ENCODE results near the gene TUT7.
"Not testable (repeated sequence)": the region's sequence is repeated elsewhere in the genome, so short reads cannot be mapped to it uniquely, and the experiment has no call there.

Gene TUT7, protein sequence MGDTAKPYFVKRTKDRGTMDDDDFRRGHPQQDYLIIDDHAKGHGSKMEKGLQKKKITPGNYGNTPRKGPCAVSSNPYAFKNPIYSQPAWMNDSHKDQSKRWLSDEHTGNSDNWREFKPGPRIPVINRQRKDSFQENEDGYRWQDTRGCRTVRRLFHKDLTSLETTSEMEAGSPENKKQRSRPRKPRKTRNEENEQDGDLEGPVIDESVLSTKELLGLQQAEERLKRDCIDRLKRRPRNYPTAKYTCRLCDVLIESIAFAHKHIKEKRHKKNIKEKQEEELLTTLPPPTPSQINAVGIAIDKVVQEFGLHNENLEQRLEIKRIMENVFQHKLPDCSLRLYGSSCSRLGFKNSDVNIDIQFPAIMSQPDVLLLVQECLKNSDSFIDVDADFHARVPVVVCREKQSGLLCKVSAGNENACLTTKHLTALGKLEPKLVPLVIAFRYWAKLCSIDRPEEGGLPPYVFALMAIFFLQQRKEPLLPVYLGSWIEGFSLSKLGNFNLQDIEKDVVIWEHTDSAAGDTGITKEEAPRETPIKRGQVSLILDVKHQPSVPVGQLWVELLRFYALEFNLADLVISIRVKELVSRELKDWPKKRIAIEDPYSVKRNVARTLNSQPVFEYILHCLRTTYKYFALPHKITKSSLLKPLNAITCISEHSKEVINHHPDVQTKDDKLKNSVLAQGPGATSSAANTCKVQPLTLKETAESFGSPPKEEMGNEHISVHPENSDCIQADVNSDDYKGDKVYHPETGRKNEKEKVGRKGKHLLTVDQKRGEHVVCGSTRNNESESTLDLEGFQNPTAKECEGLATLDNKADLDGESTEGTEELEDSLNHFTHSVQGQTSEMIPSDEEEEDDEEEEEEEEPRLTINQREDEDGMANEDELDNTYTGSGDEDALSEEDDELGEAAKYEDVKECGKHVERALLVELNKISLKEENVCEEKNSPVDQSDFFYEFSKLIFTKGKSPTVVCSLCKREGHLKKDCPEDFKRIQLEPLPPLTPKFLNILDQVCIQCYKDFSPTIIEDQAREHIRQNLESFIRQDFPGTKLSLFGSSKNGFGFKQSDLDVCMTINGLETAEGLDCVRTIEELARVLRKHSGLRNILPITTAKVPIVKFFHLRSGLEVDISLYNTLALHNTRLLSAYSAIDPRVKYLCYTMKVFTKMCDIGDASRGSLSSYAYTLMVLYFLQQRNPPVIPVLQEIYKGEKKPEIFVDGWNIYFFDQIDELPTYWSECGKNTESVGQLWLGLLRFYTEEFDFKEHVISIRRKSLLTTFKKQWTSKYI (N-terminal part only)

GRCh38 chr9:86354011-86354817, at the start of gene TUT7:
TSS of gene TUT7 (minus strand) at chr9:86354410. CDS start at chr9:86353199, 1,211 bp downstream.
- peak; percentile 98 for DNase-seq

GRCh38 chr9:86402591-86402990, 48.4 kb upstream of the TUT7 start:
- DNase-seq, result no peak

DNA sequence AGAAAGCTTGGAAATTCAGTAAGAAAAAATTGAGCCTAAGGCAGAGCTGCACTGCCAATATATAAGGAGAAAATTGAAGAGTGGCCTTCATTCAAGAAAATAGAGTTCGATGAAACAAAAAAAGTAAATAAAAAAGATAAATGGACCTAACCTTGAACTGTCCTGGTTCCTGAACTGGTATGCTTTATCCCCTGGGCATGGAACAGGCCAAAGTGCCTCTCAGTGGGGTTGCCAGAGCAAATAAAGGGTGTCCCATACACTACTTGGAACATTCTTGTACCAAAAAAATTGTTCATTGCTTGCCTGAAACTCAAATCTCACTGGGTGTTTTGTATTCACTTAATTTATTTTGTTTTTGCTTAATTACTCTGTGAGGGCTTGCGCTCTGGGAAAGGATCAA, 42.2 kb upstream of the TUT7 start:
- DNase-seq, result no peak

DNA sequence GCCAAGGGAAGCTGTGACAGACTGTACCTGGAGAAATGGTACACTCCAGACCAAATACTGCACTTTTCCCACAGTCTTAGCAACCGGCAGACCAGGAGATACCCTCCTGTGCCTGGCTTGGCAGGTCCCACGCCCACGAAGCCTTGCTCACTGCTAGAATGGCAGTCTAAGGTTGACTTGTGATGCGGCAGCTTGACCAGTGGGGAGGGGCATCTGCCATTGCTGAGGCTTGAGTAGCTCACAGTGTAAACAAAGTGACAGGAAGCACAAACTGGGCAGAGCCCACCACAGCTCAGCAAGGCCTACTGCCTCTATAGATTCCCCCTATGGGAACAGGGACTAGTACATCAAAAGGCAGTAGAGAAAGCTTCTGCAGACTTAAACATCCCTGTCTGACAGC, 36.0 kb upstream of the TUT7 start:
- not testable (repeated sequence) for DNase-seq

DNA sequence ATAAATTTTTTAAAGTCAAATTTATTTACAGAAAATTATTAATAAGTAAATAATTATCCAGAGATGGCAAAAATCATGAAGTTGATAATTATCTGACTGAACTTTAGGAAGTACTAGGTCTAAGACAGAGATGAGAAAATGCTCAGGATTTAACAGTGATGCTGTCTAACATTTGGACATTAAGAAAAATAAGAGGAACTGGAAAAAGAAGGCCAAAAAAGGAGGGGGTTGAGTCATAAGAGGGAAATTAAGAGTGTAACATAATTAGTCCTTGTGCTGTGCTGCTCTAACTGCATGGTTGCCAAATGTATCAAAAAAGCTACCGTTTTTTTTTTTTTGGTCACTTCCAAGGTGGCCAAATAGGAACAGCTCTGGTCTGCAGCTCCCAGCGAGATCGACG, 35.4 kb upstream of the TUT7 start:
- no peak for DNase-seq

- DNase-seq, result no peak
Observed at GRCh38 chr9:86387376-86387775, 33.2 kb upstream of the TUT7 start.

DNA sequence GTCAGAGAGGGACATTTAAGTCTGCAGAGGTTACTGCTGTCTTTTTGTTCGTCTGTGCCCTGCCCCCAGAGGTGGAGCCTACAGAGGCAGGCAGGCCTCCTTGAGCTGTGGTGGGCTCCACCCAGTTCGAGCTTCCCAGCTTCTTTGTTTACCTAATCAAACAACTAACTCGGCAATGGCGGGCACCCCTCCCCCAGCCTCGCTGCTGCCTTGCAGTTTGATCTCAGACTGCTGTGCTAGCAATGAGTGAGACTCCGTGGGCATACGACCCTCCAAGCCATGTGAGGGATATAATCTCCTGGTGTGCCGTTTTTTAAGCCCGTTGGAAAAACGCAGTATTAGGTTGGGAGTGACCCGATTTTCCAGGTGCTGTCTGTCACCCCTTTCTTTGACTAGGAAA, 28.8 kb upstream of the TUT7 start:
- not testable (repeated sequence) for DNase-seq

DNA sequence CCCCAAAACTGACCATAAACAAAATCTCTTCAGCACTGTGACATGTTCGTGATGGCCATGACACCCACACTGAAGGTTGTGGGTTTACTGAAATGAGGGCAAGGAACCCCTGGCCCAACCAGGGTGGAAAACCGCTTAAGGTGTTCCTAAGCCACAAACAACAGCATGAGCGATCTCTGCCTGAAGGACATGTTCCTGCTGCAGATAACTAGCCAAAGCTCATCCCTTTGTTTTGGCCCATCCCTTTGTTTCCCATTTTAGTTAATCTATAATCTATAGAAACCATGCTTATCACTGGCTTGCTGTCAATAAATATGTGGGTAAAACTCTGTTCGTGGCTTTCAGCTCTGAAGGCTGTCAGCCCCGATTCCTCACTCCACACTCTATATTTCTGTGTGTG, 21.8 kb upstream of the TUT7 start:
- DNase-seq, result no peak

- no peak for DNase-seq
Observed at GRCh38 chr9:86369810-86370209, 15.6 kb upstream of the TUT7 start.

DNA sequence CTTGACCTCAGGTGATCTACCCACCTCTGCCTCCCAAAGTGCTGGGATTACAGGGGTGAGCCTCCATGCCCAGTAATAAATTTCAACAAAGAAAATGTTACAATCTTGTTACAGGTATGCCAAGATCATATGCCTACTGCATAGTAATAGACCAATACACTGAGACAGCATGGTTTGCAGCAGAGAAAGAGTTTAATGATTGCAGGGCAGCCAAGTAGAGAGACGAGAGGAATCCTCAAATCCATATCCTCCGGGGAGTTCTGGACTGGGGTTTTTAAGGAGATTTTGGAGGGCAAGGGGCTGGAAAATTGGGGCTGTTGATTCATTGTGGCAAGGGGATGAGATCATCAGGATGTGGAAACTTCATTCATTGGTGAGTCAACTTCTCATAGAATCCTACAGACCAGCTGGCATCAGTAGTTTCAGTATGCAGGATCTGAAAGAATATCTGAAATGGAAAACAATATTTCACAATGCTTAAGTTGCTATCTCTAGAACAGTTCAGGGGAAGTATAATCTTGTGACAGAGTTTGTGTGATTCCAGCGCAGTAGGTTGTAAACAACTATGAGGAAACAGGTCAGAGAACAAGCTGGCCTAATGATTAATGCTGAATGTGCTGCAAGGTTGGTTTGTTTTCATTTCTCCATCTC, 14.8 kb upstream of the TUT7 start:
- no peak for DNase-seq

GRCh38 chr9:86361176-86361575, 7.0 kb upstream of the TUT7 start:
- DNase-seq, result no peak

GRCh38 chr9:86359151-86359879, 5.1 kb upstream of the TUT7 start:
- no peak for DNase-seq

DNA sequence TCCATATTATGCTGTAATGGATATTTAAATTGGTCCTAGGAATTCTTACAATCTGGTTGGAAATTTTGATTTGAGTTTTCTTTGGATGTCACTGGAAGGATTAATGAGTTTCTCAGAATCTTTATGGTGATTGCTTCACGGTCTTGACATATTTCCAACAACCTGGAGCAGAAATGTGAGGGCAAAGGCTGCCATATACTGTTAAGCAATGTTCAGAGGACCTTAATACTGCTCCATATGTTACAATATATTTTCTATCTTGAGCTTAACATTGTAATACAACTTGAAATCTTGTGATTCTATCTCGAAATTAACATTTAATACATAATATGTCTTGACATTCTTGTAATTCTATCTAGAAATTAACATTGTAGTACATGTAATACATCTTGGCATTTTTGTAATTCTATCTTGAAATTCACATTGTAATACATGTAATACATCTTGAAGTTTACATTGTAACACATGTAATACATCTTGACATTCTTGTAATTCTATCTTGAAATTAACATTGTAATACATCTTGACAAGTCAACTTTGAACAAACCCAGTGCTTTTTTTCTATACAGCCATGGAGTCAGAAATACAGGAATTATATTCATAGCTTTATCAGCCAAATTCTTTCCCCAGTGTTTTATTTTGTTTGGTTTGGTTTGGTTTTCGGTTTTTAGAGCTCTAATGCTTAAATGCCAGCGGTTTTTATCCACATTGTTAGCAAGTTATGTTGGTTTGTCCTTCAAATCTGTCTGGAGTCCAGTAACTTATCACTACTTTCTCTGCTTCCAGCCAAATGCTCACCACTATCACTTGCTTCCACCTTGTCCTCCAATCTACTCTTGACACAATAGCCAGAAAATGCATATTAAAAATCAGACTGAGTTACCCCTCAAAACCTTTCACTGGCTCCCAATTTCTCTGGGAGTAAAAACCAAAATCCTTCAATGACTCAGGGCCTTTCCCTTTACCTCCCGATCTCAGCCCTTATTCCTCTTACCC, 3.0 kb upstream of the TUT7 start:
- no peak for DNase-seq

DNA sequence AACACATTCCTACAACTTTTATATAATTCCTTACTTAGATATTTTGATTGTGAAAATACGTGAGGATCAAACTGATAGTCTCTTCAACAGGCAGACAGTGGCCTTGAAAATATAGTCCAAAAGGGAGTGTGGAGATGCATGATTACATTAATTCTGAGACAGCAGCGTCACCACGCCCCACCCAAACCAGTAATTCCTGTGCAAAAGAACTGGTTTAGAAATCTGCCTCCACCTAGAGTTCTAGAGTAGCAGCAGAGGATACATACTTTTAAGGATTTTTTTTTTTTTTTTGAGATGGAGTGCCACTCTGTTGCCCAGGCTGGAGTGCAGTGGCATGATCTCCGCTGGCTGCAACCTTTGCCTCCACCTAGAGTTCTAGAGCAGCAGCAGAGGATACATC, 1.6 kb upstream of the TUT7 start:
- DNase-seq, result no peak

DNA sequence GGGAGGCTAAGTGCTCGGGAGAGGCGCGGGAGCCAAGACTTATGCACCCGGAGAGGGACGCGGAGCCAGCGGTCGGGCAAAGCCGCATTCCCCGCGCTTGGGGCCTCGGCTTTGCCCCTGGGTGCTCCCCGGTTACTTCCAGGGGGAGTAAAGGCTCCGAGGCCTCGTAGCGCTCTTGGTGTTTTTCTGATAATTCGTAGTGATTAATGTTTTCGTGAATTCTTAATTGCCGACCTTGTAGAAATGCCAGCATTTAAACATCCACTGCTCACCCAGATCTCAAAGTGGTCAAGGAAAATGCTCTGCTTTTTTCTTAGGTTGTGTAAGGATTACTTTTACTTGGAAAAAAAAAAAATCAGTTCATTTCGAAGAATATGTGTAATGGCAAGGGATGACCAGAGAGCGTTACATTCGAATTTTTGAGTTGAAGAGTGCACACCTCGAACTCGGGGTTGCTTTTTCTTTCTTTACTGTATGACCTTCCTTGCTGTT, 654 bp upstream of the TUT7 start:
- DNase-seq, result no peak

GRCh38 chr9:86353655-86354010, 577 bp downstream of the TUT7 start:
- DNase-seq, result no peak

DNA sequence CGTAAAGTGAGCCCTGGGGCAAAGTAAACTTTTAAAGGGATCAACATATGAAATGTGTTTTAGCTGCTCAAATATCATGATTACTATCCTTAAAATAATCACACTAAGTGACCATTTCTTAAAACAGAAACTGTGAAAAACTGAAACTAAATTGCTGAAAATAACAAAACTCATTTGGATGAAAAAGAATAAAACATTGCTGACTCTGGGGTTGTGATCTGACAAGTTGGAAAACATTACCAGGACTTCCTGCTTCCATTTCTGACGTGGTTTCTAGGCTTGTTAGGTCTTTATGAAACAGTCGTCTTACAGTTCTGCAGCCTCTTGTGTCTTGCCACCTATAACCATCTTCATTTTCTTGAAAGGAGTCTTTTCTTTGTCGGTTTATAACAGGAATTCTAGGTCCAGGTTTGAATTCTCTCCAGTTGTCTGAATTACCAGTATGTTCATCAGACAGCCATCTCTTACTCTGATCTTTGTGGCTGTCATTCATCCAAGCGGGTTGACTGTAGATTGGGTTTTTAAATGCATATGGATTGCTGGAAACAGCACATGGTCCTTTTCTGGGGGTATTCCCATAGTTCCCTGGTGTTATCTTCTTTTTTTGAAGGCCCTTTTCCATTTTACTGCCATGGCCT, 1.7 kb downstream of the TUT7 start:
- no peak for DNase-seq

DNA sequence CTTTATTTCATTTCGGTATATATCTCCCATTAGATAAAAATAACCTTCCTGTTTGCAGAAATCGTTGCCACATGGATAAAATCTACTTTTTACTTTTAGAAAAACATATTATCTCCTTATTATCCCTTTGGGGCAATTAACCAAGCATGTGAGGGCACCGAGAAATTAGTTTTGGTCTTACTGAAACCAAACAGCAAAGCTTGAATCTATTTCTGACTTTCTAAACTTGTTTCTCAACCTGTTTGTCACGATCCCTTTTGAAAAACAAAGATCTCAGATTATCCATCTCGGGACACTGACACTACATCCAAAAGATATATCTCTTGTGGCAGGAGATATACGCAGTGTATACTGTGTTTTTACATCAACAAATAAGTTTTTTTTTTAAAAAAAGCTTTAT, 2.3 kb downstream of the TUT7 start:
- DNase-seq, result no peak
